GM06990 (cell line): ENCODE measurements around the gene XYLT1.

Experiments
- DNase-seq: peaks from one replicate; pipeline ENCODE4 v3.0.0-alpha.2; 2011; ENCODE audit not compliant: insufficient read length; ENCODE audit errors: extremely low read depth
- H3K27me3 ChIP-seq: replicated peaks from 2 replicates; pipeline ENCODE4 v1.6.0; 2011; ENCODE audit warnings: low read length; ENCODE audit not compliant: control insufficient read depth, insufficient read depth
- H3K36me3 ChIP-seq: 2 replicates; pipeline ENCODE4 v1.5.1; 2011; ENCODE audit warnings: low read length; ENCODE audit not compliant: control insufficient read depth, insufficient read depth
- H3K4me3 ChIP-seq: replicated peaks from 2 replicates; pipeline ENCODE4 v1.5.1; 2011; ENCODE audit warnings: low read depth, mild to moderate bottlenecking, control low read depth, low read length
- CTCF ChIP-seq: IDR thresholded peaks from 2 replicates; pipeline ENCODE4 v1.5.1; 2011; ENCODE audit warnings: low read length, control low read depth, mild to moderate bottlenecking, inconsistent platforms; ENCODE audit not compliant: insufficient read depth, poor library complexity, severe bottlenecking

Gene XYLT1

GRCh38 chr16:17084130-17084529 is 386.6 kb downstream of the XYLT1 start:
- DNase-seq, result no peak
- TF ChIP-seq CTCF, result no peak
- Histone ChIP-seq H3K4me3 (no peak overlapping the region), H3K36me3 (no peaks in the 10 kb centered on the region), H3K27me3 (no peaks in the 10 kb centered on the region)

GRCh38 chr16:17083628-17084027 is 387.1 kb downstream of the XYLT1 start:
- Histone ChIP-seq H3K27me3 (no peaks in the 10 kb centered on the region), H3K4me3 (no peak overlapping the region), H3K36me3 (no peaks in the 10 kb centered on the region)
- TF ChIP-seq CTCF, result no peak
- DNase-seq, result no peak

- Histone ChIP-seq H3K27me3 (no peaks in the 10 kb centered on the region), H3K36me3 (no peaks in the 10 kb centered on the region), H3K4me3 (no peak overlapping the region)
- TF ChIP-seq CTCF, result no peak
- DNase-seq, result no peak
Observed at GRCh38 chr16:17082095-17082882, 388.5 kb downstream of the XYLT1 start.

GRCh38 chr16:17080105-17080504 is 390.7 kb downstream of the XYLT1 start:
- Histone ChIP-seq H3K36me3 (no peaks in the 10 kb centered on the region), H3K27me3 (no peaks in the 10 kb centered on the region), H3K4me3 (no peak overlapping the region)
- DNase-seq, result no peak
- TF ChIP-seq CTCF, result no peak

- H3K4me3 ChIP-seq, result no peak overlapping the region
- DNase-seq, result no peak
- TF ChIP-seq CTCF, result no peak
- no peaks in the 10 kb centered on the region for H3K36me3 ChIP-seq
- H3K27me3 ChIP-seq, result no peaks in the 10 kb centered on the region
Observed at GRCh38 chr16:17078931-17079631, 391.7 kb downstream of the XYLT1 start.
